ENCODE measurements around the gene NR1D2.
"Not testable (repeated sequence)": the region's sequence is repeated elsewhere in the genome, so short reads cannot be mapped to it uniquely, and the experiment has no call there.

Gene NR1D2

DNA sequence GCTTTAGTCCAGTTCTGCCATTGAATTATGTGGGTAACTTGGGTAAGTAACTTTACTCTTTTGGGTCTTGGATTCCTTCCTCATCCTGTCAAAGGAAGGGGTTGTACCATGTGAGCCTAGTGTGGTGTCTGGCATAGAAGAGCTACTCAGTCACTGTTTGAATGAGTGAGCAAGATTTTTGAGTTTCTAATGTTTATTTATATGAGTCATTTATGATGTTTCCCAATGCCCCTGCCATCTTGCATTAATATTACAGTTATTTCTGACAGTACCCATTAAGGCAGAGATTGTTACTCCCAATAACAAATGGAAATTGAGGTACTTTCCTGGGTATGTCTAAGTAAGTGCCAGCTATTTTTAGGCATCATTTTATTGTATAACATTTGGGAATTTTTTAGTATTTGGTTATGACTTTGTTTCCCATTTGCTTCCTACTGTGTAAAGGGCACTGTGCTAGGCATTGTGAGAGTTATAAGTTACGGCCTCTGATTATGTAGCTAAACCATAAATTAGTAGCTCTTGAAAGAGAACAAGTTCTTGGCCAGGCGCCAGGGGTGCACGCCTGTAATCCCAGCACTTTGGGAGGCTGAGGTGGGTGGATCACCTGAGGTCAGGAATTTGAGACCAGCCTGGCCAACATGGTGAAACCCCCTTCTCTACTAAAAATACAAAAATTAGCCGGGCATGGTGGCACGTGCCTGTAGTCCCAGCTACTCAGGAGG is 23.5 kb downstream of the NR1D2 start:
- DNase-seq: no peak

DNA sequence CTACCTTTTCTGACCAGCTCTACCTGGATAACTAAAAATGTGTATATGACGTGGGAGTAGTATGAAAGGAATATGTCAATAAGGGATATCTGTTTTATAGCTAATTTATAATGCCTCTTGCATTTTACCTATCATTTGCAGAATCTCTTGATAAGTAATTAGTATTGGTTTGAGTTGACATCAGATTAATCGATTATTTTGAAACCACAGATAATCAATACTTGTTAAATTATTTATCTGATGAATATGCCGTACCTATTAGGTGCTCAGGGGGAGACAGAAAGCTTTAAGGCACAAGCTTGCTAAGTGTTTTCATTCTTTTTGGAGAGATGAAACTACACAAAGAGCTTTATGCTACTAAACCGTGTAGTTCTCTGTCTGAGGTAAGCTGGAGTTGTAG is 24.3 kb downstream of the NR1D2 start:
- no peak for DNase-seq

DNA sequence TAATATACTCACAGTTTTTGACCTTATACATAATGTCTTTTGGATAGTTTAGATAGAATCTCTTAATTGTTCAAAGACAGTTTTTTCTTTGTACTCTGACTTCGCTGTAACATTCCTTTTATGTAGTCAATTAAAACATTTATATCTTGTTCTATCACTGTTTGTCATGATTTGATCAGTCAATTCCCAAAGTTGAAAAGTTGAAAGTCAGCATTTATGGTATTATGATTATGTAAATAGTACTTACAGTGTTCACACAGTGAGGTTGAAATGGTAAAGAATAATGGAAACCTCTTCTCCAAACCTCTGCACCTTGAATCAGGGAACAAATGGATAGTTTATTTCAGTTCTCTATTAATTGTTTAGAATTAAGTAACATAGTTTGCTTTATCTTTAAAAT is 26.6 kb downstream of the NR1D2 start:
- DNase-seq: no peak

DNA sequence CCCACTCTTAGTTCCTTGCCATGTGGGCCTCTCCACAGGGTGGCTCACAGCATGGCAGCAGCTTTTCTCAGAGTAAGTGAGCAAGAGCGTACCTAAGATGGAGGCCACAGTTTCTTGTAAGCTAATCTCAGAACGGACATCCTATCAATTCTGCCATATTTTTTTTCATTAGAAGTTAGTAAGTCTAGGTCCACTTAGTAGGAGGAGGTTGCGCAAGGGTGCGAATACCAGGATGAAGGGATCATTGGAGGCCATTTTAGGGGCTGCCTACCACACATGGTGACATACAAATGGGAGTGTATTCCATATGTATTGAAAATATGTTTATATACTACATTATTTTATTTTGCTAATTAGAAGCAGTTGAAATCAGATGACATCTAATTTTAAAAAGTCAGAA is 31.5 kb downstream of the NR1D2 start:
- DNase-seq: no peak

DNA sequence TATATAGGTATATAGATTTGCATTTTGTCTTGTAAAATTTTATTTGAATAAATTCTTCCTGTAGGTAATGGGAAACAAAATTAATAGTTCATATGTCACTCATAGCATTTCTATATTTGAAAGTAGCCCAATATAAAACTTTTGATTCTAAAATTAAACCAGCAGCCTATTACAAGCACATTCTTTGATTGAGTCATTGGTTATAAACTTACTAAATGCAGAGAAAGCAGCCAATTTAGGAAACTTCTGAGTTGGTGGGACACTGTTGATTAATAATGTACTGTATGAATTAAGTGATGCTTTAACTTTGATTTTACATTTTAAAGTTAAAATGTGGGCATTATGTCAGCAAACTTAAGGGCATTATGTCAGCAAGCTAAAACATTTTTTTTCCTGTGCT is 34.5 kb downstream of the NR1D2 start:
- DNase-seq: no peak

DNA sequence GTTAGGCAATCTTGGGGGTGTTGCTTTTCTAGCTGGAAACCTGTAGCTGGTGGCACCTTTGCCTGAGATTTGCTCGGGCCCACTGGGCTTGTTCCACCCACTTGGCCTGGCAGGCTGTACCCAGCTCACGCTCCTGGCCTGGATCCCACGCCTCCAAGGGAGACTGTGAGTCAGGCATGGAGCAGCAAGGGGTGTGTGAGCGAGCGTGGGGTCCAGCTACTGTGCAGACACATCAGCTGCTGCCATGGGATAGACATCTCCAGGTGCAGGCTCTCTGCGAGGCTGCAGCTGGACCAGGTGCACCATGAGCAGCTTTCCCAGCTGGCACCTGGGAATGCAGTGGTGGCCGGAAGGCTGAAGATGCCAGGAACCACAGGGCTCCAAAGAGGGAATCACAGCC is 36.0 kb downstream of the NR1D2 start:
- no peak for DNase-seq

DNA sequence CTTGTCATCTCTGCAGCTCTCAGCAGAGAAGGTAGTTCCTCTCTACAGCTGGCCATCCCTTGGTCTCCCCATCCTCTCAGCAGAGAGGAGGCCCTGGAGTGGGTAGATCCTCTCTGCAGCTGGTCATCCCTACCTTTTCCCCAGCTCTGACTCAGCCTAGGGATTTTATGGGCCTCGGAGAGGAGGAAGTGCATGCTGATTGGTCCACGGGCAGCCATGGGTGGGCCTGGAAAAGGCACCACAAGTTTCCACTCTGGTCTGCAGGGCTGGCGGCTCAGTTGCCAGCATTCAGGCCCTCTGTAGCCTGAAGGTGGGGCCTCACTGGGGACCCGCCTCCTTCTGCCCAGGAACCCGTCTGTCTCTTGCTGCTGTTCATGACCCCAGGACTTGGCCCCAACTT is 36.9 kb downstream of the NR1D2 start:
- no peak for DNase-seq

DNA sequence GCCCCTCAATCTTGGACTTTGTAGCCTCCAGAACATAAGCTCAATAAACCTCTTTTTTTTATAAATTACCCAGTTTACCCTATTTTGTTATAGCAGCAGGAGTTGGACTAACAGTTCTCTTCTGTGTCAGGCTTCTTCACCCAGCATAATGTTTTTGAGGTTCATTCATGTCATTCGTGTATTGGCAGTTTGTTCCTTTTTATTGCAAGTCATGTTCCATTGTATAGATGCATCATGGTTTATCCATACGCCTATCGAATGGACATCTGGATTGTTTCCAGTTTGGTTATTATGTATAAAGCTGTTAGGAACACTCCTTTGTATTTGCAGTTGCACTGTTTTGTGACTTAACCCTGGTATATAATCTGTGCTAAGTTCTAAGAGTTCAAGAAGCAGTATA is 39.8 kb downstream of the NR1D2 start:
- DNase-seq: no peak

DNA sequence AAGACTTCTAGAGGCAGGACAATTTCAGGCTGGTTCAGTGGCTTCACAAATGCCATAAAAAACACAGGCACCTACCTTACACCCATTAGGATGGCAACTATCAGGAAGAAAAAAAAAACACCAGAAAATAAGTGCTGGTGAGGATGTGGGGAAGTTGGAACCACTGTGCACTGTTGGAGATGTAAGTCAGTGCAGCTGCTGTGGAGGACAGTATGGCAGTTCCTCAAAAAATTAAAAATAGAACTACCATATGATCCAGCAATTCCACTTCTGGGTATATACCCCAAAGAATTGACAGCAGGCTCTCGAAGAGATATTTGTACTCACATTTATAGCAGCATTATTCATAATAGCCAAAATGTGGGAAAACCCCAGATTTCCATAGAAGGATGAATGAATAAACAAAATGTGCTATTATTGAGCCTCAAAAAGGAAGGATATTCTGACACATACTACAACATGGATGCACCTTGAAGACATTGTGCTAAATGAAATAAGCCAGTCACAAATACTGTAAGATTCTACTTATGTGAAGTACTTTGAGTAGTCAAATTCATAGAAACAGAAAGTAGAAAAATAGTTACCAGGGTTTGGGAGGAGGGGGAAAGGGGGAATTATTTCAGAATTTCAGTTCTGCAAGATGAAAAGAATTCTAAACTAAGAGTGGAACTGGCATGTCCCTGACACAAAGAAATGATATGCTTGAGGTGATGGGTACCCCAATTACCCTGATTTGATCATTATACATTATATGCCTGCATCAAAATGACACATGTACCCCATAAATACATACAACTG is 40.9 kb downstream of the NR1D2 start:
- no peak for DNase-seq

DNA sequence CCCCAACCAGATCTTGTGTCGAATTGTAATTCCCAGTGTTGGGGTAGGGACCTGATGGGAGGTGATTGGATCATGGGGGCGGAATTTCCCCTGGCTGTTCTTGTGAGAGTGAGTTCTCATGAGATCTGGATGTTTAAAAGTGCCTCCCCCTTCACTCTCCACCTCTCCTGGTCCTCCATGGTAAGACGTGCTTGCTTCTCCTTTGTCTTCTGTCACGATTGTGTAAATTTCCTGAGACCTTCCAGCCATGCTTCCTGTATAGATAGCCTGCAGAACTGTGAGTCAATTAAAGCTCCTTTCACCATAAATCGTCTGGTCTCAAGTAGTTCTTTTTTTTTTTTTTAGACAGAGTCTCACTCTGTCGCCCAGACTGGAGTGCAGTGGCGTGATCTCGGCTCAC is 42.3 kb downstream of the NR1D2 start:
- DNase-seq: no peak

DNA sequence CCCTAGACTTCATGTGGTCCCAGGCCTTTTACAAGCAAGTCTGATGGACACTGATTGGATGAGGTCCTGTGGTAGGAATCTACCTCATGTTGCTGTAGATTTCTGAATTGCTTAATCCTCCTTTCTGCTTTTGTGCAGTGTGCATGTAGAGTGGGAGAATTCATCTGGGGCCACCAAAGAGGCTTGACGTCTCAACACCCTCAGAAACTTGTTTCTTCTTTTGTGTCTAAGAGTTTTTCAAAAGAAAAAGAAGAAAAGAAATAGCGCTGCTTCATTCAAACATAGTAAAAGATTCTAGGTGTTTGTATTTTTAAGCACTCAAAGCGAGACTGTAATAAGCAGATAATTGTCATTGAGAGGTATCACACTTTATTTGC is 46.2 kb downstream of the NR1D2 start:
- no peak for DNase-seq

DNA sequence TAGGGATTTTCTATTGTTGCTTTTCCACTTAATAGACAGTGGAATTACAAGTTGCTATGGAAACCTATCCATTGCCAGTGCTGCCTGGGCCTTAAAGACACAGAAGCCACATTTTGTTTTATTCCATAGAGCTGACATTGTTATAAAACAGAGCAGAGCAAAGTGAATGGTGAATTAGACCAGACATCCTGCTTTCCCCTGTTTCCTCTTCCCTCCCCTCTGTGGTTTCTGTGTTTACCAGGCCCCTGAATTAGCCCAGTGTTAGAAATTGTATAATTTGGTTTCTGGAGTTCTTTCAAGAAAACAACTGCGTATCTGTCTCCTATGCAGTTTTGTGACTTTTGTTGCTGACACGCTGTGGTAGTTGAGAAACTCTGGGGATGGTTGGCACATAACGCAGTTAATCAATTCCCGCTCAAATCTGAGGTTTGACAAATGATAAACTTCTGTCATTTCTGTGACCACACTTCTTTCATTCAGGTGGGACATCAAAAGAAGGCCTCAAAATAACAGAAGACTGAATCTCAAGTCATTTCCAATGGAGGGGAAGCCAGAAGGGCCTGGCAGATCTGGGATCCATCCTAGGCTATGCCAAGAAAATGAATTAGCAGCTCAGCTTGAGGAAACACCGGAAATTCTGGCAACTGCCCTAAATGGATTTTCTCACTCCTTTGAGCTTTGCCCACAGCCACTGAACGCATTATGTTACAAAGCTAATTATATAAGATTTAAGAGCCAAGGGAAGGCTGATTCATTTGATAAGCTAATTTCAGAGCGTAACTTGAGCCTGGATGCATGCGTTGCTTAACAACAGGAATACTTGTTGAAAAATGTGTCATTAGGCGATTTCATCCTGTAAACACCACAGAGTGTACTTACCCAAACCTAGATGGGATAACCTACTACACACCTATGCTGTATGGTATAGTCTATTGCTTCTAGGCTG is 46.9 kb downstream of the NR1D2 start:
- DNase-seq: no peak

DNA sequence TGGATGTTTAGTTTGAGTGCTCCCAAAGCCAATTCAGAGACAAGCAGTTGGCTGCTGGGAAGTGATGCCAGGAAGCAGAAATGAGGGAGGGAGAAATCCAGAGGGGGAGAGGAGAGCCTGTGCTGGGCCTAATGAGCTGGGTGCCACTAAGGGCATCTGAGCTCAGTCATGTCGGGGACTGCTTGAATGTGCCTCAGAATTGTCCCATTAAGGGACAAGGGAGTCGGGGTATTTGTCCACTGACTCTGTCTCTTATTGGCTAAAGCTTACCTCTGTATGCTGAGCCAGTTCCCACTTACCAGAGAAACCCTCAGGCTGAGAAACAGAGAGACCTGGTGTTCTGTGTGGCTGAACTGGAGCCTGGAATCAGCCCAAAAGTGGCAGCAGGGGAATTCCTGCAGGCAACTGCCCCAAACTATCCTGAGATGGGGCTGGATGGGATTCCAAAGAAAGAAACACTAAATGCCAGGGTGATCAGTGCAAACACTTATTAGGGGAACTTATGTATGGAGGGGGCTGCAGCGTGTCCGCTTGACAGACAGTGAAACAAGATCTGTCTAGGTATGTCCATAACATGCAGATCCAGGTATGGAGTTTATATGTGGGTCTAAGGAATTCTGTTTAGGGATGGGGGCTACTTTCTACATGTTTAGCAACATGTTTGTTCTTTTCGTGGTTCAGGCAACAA is 48.6 kb downstream of the NR1D2 start:
- no peak for DNase-seq

DNA sequence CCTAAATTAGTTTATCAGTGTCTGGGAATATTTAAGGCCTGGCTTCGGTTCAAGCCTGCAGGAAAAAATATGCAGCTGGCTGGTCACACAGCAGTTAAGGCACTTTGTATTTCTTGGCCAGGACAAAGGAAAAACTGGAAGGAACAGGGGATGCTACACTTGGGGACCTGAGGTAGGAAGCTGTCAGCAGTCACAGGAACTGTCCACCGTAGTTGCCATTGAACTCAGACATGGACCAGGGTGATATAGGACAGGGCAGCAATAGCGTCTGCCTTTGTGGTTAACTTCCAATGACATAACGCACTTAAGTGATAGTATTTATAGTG is 49.1 kb downstream of the NR1D2 start:
- no peak for DNase-seq

DNA sequence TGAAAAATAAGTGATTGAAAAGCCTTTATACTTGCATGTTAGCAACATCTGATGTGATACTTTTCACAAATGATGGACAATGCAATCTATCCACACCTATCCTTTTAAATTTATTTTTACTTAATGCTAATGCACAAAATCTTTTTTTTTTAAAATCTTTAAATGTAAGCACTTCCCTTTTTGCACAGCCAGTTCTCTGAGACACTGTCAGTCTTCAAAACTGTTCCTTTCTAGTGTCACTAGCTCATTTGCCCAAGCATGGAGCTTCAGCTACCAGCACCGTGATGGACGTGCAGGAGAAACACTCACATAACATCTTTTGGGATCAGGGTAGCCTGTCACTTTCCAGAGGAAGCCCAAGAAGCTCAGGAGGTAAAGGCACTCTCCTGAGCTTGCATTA is 50.1 kb downstream of the NR1D2 start:
- DNase-seq: no peak

DNA sequence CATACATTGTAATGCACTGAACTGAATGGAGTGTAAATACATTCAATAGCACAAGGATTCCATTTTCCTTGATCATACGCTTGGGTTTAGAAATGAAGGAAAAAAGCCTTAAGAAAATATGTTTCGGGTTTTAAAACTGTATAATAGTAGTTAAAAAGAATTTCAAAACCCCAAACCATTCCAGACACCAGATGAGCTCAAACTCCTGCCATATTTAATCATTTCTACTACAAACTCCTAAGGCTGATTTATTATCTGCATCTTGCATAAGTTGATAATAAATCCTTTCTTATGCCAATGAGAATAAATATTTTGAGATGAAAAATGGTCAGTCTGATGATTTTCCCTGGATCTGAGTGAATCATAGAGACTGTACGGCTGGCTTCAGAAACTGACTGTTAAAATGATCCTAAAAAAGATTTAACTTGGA is 51.0 kb downstream of the NR1D2 start:
- no peak for DNase-seq

DNA sequence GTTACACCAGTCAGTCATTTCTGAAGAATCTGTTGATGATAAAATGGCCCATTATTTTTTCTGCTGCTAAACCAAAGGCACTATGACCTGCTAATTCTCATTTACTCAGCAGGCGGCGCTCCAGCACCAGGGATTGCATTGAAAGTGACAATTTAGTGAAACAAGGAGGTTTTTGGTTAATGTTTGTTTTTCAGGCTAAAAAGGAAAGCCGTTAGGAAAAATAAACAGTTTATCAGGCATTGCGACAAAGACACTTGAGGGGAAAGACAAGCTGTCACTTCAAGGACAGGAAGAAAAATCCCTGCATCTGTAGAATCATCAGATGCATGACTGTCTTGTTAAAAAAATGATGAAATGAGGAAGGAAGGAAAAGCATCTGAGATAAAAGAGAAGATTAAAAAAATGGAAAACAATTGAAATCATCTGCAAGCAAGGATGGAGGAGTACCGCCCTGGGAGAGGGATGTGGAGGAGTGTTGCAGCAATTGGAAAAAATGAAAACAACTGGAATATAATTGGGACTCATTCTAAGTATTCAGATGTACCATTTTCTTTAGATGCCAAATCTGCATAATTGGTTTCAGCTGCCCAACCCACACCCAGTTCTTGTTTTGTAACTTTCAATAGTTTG is 54.0 kb downstream of the NR1D2 start:
- DNase-seq: peak; percentile 20

DNA sequence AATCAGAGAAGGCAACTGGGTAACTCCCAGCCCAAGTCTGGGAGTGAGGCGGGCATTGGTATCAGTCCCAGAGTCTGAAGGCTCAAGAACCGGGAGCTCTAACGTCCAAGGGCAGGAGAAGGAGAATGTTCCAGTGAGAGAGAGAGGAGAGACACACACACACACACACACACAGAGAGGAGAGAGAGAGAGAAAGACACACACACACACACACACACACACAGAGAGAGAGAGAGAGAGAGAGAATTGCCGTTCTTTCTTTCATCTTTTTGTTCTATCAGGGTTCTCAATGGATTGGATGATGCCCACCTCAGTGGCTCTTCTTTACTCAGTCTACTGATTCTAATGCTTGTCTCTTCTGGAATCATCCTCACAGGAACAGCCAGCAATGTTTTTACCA is 57.0 kb downstream of the NR1D2 start:
- DNase-seq: no peak

DNA sequence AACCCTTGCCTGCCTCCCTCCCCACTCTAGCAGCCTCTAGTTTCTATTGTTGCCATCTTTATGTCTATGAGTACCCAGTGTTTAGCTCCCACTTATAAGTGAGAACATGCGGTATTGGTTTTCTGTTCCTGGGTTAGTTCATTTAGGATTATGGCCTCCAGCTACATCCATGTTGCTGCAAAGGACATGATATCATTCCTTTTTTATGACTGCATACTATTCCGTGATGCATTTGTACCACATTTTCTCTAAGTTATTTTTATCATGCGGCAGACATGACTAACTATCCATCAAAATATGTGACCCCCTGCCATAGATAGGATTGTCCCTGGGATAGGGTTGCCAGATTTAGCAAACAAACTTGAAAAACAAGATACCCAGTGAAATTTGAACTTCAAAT is 58.4 kb downstream of the NR1D2 start:
- no peak for DNase-seq

DNA sequence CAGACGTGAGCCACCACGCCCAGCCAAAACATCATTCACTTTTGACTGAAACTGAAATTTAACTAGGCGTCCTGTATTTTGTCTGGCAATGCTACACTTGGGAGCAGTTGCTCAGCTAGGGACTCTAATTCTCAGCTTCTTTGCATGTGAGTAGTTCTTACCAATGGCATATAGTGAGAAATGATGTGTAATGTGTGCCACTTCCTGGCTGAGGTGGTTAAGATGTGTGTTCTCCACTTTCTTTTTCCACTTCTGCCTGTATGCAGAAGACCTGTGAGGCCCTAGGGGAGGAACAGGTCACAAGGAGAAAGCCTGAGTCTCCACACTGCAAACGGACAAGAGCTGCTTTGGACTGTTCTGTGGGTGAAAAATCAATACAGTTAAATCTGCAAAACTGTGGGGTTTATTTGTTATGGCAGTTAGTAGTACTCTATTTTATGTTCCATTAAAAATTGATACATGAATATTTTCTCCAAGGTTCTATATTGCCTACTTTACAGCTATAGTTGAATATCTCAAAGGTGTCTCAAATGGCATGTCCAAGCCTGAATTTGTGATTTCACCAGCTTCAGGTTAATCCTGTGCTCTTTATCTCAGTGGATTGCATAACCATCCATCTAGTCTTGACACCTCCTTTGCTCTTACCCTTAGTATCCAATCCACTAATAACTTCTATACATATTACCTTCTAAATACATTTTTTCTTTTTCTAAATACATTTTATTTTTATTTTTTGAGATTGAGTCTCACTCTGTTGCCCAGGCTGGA is 59.3 kb downstream of the NR1D2 start:
- no peak for DNase-seq

DNA sequence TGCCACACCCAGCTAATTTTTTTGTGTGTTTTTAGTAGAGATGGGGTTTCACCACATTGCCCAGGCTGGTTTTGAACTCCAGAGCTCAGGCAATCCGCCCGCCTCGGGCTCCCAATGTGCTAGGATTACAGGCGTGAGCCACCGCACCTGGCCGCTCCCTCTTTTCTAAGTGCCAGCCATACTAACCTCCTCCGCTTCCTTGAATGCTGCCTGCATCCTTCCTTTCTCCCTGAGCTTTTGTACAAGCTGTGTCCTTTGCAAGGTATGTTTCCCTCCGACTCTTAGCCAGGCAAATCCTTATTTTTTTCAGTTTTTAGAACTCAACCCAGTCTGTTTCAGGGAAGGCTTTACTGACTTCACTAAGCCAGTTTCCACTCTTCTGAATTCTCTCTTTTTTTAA is 60.6 kb downstream of the NR1D2 start:
- DNase-seq: no peak

DNA sequence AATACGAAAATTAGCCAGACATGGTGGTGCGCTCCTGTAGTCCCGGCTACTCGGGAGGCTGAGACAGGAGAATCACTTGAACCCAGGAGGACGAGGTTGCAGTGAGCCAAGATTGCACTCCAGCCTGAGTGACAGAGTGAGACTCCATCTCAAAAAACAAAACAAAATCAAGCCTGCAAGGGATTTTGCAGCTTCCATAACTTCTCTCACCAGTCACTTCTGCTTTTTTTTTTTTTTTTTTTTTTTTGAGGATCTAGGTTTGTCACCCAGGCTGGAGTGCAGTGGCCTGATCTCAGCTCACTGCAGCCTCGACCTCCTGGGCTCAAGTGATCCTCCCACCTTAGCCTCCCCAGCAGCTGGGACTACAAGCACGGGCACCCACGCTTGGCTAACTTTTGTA is 65.7 kb downstream of the NR1D2 start:
- not testable (repeated sequence) for DNase-seq

Measured in GOT3 (cell line).